AG09309 (cell line): ENCODE results near the gene TOR4A.
"Not testable (repeated sequence)": the region's sequence is repeated elsewhere in the genome, so short reads cannot be mapped to it uniquely, and the experiment has no call there.

ENCODE experiments used
- DNase-seq: peaks from one replicate; pipeline ENCODE4 v3.0.0-alpha.2; 2010; ENCODE audit warnings: low read depth
- H3K4me3 ChIP-seq: 2 replicates; pipeline ENCODE4 v1.5.1; 2011; ENCODE audit warnings: mild to moderate bottlenecking, low read depth, low read length, moderate library complexity; ENCODE audit not compliant: control insufficient read depth
- TF ChIP-seq, protein P1 (sequence below): IDR thresholded peaks from 2 replicates; pipeline ENCODE4 v1.5.1; 2011; ENCODE audit warnings: mild to moderate bottlenecking, low read depth, low read length, inconsistent platforms; ENCODE audit not compliant: insufficient read depth, control insufficient read depth; ENCODE audit errors: missing control alignments

The TOR4A gene

DNA sequence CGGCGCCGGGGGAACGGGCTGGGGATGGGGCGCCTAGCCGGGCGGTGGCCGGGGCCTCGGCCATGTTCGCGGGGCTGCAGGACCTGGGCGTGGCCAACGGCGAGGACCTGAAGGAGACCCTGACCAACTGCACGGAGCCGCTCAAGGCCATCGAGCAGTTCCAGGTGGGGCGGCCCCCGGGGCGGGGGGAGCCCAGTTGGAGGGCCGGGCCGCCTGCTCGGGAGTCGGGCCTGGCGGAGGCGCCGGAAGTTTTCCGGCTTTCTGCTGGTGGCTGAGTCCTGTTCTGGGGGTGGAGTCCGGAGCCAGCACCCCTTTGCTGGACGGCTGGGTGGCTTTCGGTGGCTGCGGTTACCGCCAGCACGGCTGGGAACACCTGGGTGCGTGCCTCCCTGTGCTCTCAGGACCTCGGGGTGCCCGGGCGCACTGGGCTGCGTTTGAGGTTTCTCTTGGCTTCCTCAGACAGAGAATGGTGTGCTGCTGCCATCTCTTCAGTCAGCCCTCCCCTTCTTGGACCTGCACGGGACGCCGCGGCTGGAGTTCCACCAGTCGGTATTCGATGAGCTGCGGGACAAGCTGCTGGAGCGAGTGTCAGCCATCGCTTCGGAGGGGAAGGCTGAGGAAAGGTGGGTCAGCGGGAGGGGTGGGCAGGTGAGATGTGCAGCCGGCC lies 21.9 kb upstream of the TOR4A start:
- peak overlapping the region; percentile 95 for H3K4me3 ChIP-seq
- no peak for DNase-seq
- TF ChIP-seq, protein P1, sequence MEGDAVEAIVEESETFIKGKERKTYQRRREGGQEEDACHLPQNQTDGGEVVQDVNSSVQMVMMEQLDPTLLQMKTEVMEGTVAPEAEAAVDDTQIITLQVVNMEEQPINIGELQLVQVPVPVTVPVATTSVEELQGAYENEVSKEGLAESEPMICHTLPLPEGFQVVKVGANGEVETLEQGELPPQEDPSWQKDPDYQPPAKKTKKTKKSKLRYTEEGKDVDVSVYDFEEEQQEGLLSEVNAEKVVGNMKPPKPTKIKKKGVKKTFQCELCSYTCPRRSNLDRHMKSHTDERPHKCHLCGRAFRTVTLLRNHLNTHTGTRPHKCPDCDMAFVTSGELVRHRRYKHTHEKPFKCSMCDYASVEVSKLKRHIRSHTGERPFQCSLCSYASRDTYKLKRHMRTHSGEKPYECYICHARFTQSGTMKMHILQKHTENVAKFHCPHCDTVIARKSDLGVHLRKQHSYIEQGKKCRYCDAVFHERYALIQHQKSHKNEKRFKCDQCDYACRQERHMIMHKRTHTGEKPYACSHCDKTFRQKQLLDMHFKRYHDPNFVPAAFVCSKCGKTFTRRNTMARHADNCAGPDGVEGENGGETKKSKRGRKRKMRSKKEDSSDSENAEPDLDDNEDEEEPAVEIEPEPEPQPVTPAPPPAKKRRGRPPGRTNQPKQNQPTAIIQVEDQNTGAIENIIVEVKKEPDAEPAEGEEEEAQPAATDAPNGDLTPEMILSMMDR = no peak

DNA sequence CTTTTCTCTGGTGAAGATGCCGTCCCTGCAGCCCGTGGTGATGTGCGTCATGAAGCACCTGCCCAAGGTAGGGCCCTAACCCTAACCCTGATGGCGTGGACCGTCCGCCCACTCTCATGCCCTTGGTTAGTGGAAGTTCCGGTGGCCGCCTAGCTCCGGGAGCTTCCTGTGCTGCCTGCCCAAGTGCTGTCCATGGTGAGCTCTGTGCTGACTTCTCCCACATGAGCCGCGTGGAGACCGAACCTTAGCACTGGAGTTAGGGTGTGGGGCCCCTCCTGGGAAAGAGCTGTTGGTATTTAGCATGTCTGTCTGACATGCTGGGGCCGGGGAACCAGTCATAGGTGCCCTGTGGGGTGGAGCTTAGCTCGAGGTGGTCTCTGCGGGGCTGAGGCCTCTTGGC lies 21.2 kb upstream of the TOR4A start:
- TF ChIP-seq, protein P1 = no peak
- H3K4me3 ChIP-seq = peak overlapping the region; percentile 95
- DNase-seq = no peak

DNA sequence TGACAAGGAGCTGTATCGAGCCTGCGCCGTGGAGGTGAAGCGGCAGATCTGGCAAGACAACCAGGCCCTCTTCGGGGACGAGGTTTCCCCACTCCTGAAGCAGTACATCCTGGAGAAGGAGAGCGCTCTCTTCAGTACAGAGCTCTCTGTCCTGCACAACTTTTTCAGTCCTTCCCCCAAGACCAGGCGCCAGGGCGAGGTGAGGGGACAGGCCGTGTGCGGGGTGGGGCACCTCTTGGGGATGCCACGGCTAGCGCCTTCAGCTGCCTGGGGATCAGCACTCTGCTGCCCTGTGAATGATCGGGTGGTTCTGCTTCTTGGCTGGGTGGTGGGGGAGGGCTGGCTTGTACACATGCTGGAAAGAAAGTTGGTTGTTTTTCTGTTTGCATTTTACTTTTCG lies 20.7 kb upstream of the TOR4A start:
- no peak overlapping the region; the same call in 1 of the 2 replicates for H3K4me3 ChIP-seq
- DNase-seq = no peak
- TF ChIP-seq, protein P1 = no peak

DNA sequence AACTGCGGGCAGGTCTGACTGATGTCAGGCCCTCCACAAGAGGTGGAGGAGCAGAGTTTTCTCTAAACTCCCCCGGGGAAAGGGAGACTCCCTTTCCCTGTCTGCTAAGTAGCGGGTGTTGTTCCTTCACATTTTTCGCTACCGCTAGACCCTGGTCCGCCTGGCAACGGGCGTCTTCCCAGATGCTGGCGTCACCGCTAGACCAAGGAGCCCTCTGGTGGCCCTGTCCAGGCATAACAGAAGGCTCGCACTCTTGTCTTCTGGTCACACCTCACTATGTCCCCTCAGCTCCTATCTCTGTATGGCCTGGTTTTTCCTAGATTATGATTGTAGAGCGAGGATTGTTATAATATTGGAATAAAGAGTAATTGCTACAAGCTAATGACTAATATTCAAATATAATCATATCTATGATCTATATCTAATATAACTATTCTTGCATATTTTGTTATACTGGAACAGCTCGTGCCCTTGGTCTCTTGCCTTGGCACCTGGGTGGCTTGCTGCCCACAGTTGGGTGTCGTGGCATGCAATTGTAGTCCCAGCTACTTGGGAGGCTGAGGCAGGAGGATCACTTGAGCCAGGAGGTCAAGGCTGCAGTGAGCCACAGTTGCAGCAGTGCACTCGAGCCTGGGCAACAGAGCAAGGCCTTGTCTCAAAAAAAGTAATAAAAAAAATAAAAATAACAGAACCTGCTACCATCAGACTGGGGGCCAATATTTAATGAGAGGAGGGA lies 15.2 kb upstream of the TOR4A start:
- TF ChIP-seq, protein P1 = peak; percentile 50
- not testable (repeated sequence) for H3K4me3 ChIP-seq, DNase-seq

DNA sequence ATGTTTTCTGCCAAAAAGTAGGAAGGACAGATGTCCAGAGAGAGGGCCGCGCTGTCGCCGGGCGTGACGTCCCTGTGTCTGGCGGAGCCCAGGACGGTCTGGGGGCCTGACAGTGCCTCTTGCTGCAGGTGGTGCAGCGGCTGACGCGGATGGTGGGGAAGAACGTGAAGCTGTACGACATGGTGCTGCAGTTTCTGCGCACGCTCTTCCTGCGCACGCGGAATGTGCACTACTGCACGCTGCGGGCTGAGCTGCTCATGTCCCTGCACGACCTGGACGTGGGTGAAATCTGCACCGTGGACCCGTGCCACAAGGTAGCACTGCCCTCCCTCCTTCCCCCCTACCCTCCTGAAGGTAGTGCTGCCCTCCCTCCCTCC lies 14.6 kb upstream of the TOR4A start:
- no peak for DNase-seq
- H3K4me3 ChIP-seq = no peak overlapping the region
- TF ChIP-seq, protein P1 = no peak

DNA sequence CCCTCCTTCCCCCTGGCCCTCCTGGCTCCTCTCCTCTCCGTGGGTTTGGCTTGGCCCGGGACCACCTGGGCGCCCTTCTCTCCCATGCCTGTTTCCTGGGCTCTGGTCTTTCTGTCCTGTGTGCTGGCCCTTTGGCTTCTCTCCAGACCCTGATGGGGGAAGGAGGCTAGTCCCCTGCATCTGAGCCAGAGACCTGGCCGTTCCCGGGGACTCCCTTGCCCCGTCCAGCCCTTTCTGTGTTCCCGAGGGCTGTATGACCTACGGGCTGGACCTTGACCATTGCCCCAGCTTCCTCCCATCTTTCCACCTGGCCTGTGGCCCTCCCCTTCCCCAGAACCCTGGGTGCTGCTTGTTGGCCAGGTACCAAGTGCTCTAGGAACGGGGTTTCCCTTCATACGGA lies 14.0 kb upstream of the TOR4A start:
- TF ChIP-seq, protein P1 = no peak
- no peak for DNase-seq

More for the DNA sequence above, 14.0 kb upstream of the TOR4A start:
- H3K4me3 ChIP-seq = no peak overlapping the region
